Nephron progenitor cell (in vitro differentiated cells): Measurements from ENCODE around the gene THAP11.
A peak's percentile ranks its signal among the peaks of the same experiment; 100 is the strongest.

ENCODE experiments used
- DNase-seq: peaks from one replicate; pipeline ENCODE4 v3.0.0; 2021
- H3K27ac Mint-ChIP-seq: 2 replicates; pipeline ENCODE4 v1.8.0; 2021; ENCODE audit warnings: mild to moderate bottlenecking, moderate library complexity, mixed read lengths
- H3K27me3 Mint-ChIP-seq: 2 replicates; pipeline ENCODE4 v1.8.0; 2021; ENCODE audit warnings: mild to moderate bottlenecking, low read depth, mixed read lengths; ENCODE audit not compliant: poor library complexity
- H3K36me3 Mint-ChIP-seq: 2 replicates; pipeline ENCODE4 v1.8.0; 2021; ENCODE audit warnings: low read depth, mixed read lengths
- H3K4me1 Mint-ChIP-seq: 2 replicates; pipeline ENCODE4 v1.8.0; 2021; ENCODE audit warnings: mixed read lengths
- H3K4me3 Mint-ChIP-seq: 2 replicates; pipeline ENCODE4 v1.8.0; 2021; ENCODE audit warnings: mild to moderate bottlenecking, moderate library complexity, mixed read lengths
- H3K9me3 Mint-ChIP-seq: 2 replicates; pipeline ENCODE4 v1.8.0; 2021; ENCODE audit warnings: mild to moderate bottlenecking, moderate library complexity, mixed read lengths
- CTCF ChIP-seq: fragments of 200-600 bp; sonication (generic); IDR thresholded peaks from 2 replicates; pipeline ENCODE4 v1.5.0; 2021; ENCODE audit warnings: antibody characterized with exemption

THAP11 gene

DNA sequence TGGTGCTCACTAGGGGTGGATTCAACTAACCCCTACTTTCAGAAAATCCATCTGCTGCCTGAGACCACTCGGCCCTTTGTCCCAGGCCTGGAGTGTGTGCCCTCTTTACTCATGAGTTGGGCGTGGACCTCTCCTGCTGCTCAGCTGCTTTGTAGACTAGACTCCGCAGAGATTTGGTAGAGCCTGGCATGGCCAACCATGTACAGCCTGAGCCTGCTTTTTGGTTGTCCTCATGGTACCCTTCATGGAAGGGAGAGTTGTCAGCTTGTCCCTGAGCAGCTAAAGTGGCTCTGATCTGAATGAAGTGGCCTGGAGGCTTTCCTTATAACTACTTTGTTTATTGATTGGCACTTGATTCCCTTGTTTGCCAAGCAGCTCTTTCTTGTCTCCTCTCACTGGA, 32.3 kb downstream of the THAP11 start:
- Mint-ChIP-seq H3K27me3 (no peaks in the 10 kb centered on the region), H3K27ac (no peak overlapping the region), H3K4me3 (peak overlapping the region; percentile 94), H3K36me3 (peaks cover 32% of the 10 kb centered on the region), H3K9me3 (no peaks in the 10 kb centered on the region), H3K4me1 (peaks cover 28% of the 10 kb centered on the region)
- TF ChIP-seq CTCF, result no peak
- no peak for DNase-seq

DNA sequence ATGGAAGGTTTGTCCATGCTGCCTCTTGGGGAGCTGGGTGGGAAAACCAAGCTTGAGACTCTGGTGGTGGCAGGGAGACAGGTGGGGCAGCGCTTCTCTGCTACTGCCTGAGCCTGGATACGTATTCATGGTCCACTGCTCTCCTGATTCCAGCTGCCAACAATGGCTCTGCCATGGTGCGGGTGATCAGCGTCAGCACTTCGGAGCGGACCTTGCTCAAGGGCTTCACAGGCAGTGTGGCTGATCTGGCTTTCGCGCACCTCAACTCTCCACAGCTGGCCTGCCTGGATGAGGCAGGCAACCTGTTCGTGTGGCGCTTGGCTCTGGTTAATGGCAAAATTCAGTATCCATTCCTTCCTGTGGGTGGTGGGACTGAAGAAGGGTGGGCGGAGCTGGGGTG, 34.9 kb downstream of the THAP11 start:
- TF ChIP-seq CTCF, result no peak
- no peaks in the 10 kb centered on the region for H3K27me3 Mint-ChIP-seq
- no peak for DNase-seq
- no peak overlapping the region for H3K4me3 Mint-ChIP-seq
- no peaks in the 10 kb centered on the region for H3K9me3 Mint-ChIP-seq
- H3K27ac Mint-ChIP-seq, result no peak overlapping the region
- peaks cover 19% of the 10 kb centered on the region for H3K36me3 Mint-ChIP-seq
- peaks cover 28% of the 10 kb centered on the region for H3K4me1 Mint-ChIP-seq

GRCh38 chr16:67878232-67878631, 36.1 kb downstream of the THAP11 start:
- Mint-ChIP-seq H3K27me3 (no peaks in the 10 kb centered on the region), H3K27ac (no peak overlapping the region), H3K36me3 (peaks cover 21% of the 10 kb centered on the region), H3K9me3 (no peaks in the 10 kb centered on the region), H3K4me3 (no peak overlapping the region), H3K4me1 (peaks cover 23% of the 10 kb centered on the region)
- TF ChIP-seq CTCF, result no peak
- DNase-seq, result no peak

GRCh38 chr16:67878846-67879245, 36.7 kb downstream of the THAP11 start:
- no peaks in the 10 kb centered on the region for H3K27me3 Mint-ChIP-seq
- no peak for DNase-seq
- H3K4me3 Mint-ChIP-seq, result no peak overlapping the region
- peaks cover 18% of the 10 kb centered on the region for H3K4me1 Mint-ChIP-seq
- no peak overlapping the region for H3K27ac Mint-ChIP-seq
- peaks cover 24% of the 10 kb centered on the region for H3K36me3 Mint-ChIP-seq
- no peaks in the 10 kb centered on the region for H3K9me3 Mint-ChIP-seq
- TF ChIP-seq CTCF, result no peak

- H3K4me1 Mint-ChIP-seq, result peaks cover 15% of the 10 kb centered on the region
- TF ChIP-seq CTCF, result no peak
- H3K9me3 Mint-ChIP-seq, result no peaks in the 10 kb centered on the region
- H3K36me3 Mint-ChIP-seq, result peaks cover 26% of the 10 kb centered on the region
- no peak overlapping the region for H3K27ac Mint-ChIP-seq
- H3K27me3 Mint-ChIP-seq, result no peaks in the 10 kb centered on the region
- no peak for DNase-seq
- H3K4me3 Mint-ChIP-seq, result no peak overlapping the region
These were observed 37.3 kb downstream of the THAP11 start for GRCh38 chr16:67879462-67879861.

- no peak for DNase-seq
- Mint-ChIP-seq H3K27me3 (no peaks in the 10 kb centered on the region), H3K4me1 (peaks cover 15% of the 10 kb centered on the region), H3K27ac (no peak overlapping the region), H3K36me3 (peaks cover 28% of the 10 kb centered on the region), H3K4me3 (no peak overlapping the region), H3K9me3 (no peaks in the 10 kb centered on the region)
- TF ChIP-seq CTCF, result no peak
These were observed 37.8 kb downstream of the THAP11 start for GRCh38 chr16:67879936-67880335.
